Islet precursor cell (in vitro differentiated cells): ENCODE results near the gene OGG1.

Source experiments
- DNase-seq: peaks from one replicate; pipeline ENCODE4 v3.0.0-alpha.2; 2018

The OGG1 gene

DNA sequence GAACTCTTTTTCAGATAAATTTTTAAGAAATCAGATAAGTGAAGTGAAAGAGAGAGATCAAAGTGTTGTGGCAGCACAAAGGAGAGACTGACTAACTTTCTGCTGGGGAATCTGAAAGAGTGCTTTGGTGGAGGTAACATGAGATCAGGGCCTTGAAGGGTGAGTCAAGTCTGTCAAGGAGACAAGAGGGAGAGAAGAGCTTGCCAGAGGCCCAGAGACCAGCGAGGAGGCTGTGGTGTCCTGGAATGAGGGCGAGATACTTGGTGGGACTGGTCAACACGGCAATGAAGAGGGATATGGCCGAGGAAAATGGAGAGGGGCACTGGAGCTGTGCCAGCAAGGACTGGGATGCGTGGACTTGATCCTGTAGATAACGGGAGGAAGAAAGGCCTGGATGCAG, 38.0 kb downstream of the OGG1 start:
- no peak for DNase-seq

GRCh38 chr3:9791127-9791526, 41.4 kb downstream of the OGG1 start:
- no peak for DNase-seq

DNA sequence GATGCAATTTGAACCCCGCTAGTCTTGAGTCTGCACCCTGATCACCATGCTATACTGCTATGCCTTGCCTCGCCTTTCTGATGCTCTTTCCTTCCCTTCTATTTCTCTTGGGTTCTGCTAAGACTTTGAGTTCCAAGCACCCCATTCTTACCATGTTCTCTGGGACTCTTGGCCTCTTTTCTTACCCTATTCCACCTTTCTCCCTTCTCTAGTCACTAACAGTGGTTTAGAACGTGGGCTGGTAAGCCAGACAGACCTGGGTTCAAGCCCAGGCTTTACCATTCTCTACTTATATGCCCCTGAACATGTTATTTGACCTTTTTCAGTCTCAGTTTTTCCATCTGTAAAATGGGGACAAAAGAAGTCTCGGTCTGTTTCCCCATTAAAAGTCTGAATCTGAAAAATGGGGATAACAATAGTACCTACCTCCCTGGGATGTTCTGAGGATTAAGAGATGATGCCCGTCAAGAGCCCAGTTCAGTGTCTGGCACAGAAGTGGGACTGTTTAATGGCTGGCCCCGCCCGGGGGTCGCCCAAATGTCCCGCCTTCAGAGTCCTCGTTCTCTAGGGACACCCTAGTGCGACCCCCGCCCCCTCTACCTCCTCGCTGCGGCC, 42.1 kb downstream of the OGG1 start:
- DNase-seq: no peak

DNA sequence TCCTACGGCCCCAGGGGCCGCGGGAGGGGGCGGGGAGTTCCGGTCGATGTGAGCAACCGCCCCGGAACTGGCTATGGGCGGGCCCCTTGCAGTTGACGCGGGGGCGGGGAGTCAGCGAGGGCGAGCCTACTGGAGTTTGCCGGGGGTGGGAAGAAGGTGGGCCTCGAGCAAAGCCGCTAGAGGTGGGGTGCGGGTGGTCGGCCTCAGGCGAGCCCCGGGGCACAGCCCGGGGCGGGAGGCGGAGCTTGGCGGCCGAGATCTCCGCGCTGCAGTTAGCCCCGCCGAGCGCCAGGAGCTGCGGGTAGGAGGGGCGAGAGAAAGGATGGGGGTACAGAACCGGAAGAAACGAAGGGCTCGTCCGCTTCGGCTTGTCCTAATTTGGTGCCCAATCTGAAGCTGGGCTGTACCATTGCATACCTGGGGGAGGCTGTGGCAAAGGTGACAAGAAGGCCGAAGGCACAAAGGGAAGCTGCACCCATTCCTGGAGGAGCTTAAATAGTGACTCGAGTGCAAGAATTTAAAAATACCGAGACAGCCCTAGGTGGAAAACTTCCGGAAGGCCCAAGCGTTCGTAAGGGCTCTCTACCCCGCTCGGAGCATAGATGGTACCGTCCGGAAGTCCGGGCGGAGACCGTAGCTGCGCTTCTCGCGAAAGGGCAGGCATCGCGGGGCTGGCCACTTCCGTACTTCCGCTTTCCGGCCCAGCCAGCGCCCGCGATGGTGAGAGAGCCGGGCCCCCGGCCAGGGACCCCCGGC, 42.8 kb downstream of the OGG1 start, which contains the start of the genes ARPC4 and TADA3:
TSS of gene ARPC4 (plus strand) at position 678 of the 756 bp plus-strand sequence. CDS start at position 718, 40 bp downstream.
TSS of gene TADA3 (minus strand) at position 69 of the 756 bp plus-strand sequence. CDS start 1,007 bp downstream, outside the sequence.
- DNase-seq: peak; percentile 95

DNA sequence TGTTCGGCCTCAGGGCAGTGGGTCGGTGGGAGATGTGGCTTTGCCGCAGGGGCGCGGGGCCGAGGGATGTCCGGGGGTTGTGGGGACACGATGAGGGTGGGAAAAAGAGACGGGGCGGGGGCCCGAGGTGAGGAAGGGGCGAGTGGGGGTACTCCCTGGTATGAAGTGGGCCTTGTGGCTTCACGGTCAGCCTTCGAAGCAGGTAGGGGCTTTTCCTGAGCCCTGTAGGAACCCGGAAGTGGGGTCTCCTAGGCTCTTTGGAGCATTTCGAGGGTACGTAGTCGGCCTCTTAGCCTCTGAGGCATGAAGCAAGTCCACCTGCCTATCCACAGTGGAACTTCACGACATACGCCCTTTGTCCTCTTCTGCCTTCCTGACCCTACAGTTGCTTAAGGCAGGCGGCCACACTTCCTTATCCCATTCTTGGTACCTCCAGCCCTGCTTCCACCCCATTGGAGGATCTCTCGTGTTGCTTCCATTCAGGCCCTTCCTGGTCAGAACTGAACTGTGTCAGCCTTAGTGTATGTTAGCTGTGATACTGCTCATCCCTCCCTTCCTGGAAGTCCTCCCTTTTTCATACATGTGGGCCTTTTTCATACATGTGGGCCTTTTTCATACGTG, 43.5 kb downstream of the OGG1 start:
- DNase-seq: no peak

DNA sequence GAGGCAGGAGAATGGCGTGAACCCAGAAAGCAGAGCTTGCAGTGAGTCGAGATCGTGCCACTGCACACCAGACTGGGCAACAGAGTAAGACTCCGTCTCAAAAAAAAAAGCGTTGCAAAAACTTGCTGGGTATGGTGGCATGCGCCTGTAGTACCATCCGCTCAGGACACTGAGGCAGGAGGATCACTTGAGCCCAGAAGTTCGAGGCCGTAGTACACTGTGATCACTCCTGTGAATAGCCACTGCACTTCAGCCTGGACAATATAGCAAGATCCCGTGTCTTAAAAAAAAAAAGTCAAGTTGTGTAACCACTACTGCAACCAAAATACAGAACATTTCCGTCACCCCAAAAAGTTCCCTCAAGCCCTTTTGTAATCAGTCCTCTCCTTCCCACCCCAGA, 44.6 kb downstream of the OGG1 start:
- DNase-seq: no peak

GRCh38 chr3:9795207-9795606, 45.5 kb downstream of the OGG1 start:
- no peak for DNase-seq

DNA sequence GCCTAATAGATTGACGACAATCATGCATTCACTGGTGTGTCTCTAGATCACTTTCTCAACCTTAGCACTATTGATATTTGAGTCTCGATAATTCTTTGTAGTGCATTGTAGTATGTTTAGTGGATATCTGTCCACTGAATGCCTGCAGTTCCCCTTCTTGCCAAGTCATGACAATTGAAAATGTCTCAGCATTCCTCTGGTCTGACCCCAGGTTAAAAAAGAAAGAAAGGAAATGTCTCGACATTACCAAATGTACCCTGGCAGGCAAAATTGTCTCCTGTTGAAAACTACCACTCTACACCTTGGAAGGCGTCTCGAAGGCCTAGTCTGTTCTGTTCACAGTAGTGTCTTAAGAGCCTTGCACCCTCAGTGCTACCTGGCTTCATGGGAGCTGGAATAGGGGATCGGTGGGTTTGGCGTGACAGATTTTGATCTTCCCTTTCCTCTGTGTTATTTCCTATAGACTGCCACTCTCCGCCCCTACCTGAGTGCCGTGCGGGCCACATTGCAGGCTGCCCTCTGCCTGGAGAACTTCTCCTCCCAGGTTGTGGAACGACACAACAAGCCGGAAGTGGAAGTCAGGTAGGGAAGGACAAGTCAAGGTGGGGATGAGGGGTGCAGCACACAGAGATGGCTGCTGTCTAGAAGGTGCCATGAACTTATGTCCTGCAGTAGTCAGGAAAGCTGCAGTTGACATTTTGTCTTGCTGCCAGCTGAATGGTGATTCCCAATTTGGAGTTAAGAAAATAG, 47.6 kb downstream of the OGG1 start:
- no peak for DNase-seq

- DNase-seq: no peak
Observed at GRCh38 chr3:9800529-9800928, 50.8 kb downstream of the OGG1 start.

DNA sequence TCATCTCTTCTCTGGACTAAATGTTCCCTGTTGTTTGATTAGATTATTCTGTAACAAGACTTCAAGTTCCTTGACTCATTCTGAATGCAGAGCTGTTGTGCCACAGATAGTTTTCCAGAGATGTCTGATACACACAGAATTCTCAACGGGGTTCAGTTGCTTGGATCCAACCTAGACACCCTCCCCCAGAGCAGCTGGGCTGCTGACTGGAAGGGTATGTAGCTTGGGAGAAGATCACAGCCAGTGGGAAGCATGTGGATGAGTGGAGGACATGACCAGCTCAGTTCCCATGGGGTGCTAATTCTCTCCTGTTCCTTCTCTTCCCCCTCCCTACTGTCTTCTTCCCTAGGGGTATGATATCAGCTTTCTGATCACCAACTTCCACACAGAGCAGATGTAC, 53.7 kb downstream of the OGG1 start:
- no peak for DNase-seq

GRCh38 chr3:9804996-9805395, 55.2 kb downstream of the OGG1 start:
- no peak for DNase-seq

GRCh38 chr3:9806137-9806536, 56.4 kb downstream of the OGG1 start:
- DNase-seq: no peak
